Measurements from ENCODE around the gene TJAP1.
A peak's percentile ranks its signal among the peaks of the same experiment; 100 is the strongest.

DNA sequence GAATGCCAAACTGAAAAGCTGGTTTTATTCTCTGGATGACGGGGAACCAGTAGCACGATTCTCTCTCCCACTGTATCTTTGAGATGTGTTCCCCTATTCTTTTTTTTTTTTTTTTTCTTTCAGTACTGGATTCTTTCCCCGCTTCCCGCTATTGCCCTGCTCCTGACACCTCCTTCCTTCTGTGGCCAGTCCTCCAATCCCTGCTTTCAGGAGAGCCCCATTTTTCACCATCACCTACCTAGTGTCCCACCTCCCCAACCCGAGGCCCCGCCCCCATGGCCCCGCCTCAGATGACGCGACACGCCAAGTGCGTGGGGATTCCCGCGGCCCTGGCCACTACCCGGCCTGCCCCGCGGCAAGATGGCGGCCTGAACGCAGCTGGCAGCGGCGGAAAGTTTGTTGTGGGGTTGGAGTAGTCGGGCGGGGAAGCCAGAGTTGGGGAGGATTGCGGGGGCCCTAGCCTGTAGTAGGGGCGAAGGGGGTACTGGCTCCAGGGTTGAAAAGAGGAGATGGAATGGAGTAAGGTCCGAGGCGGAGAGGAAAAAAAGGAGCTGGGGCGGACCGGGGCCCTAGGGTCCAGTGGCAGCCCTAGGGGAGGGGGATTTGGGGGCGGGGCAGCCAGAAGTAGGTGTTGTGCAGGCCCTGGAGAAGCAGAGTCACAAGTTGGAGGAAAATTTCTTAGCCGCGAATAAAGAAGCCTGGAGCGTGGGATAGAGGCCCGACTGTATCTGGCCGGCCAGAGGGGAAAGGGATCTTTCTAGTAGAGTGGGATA lies at the start of gene TJAP1:
- peak; percentile 97 for TF ChIP-seq POLR2AphosphoS5 (IDR thresholded peaks at IDR 0.05; ENCODE audit: borderline replicate concordance, low read depth, low read length)
- TF ChIP-seq EZH2 (IDR thresholded peaks at IDR 0.05) = no peak
- TF ChIP-seq FOXP2 (optimal IDR thresholded peaks at IDR 0.05; ENCODE audit: control extremely low read depth, extremely low read length, insufficient read depth) = no peak
